Dedifferentiated amniotic fluid mesenchymal stem cell (primary cell): ENCODE data around the gene FRG2.
"Not testable (repeated sequence)": the region's sequence is repeated elsewhere in the genome, so short reads cannot be mapped to it uniquely, and the experiment has no call there.

Source experiments
- DNase-seq: peaks from one replicate; pipeline ENCODE4 v3.0.0-alpha.2; 2016; ENCODE audit errors: extremely low spot score

FRG2 gene

GRCh38 chr4:190027156-190027555, at the start of gene FRG2:
Gene FRG2 (minus strand): TSS chr4:190027256. CDS start chr4:190027204, 52 bp downstream.
- not testable (repeated sequence) for DNase-seq

- DNase-seq = not testable (repeated sequence)
Measured at GRCh38 chr4:190068351-190068750, 41.3 kb upstream of the FRG2 start.

GRCh38 chr4:190064805-190065204, 37.7 kb upstream of the FRG2 start:
- DNase-seq = not testable (repeated sequence)

GRCh38 chr4:190064342-190064741, 37.3 kb upstream of the FRG2 start, which contains the start of gene DBET:
Gene DBET (plus strand): TSS chr4:190064502.
- not testable (repeated sequence) for DNase-seq

- not testable (repeated sequence) for DNase-seq
Measured at GRCh38 chr4:190058997-190059396, 31.9 kb upstream of the FRG2 start.

GRCh38 chr4:190049378-190050239, 22.6 kb upstream of the FRG2 start:
- not testable (repeated sequence) for DNase-seq

GRCh38 chr4:190047627-190048026, 20.6 kb upstream of the FRG2 start:
- not testable (repeated sequence) for DNase-seq

- not testable (repeated sequence) for DNase-seq
Measured at GRCh38 chr4:190040873-190041272, 13.8 kb upstream of the FRG2 start.

- not testable (repeated sequence) for DNase-seq
Measured at GRCh38 chr4:190037704-190038388, 10.8 kb upstream of the FRG2 start.

- not testable (repeated sequence) for DNase-seq
Measured at GRCh38 chr4:190031264-190031663, 4.2 kb upstream of the FRG2 start.

- not testable (repeated sequence) for DNase-seq
Measured at GRCh38 chr4:190022614-190023281, 4.3 kb downstream of the FRG2 start.

- DNase-seq = not testable (repeated sequence)
Measured at GRCh38 chr4:190021973-190022372, 5.1 kb downstream of the FRG2 start.

- DNase-seq = no peak
Measured at GRCh38 chr4:190020790-190021717, 6.0 kb downstream of the FRG2 start.

- DNase-seq = not testable (repeated sequence)
Measured at GRCh38 chr4:190019859-190020463, 7.1 kb downstream of the FRG2 start.

- no peak for DNase-seq
Measured at GRCh38 chr4:190019023-190019858, 7.8 kb downstream of the FRG2 start.

GRCh38 chr4:190018201-190018920, 8.7 kb downstream of the FRG2 start:
- DNase-seq = no peak

- DNase-seq = no peak
Measured at GRCh38 chr4:190017357-190018200, 9.5 kb downstream of the FRG2 start.
